GM10266 (cell line): ENCODE measurements around the gene SYT2.
"Not testable (repeated sequence)": the region's sequence is repeated elsewhere in the genome, so short reads cannot be mapped to it uniquely, and the experiment has no call there.

Experiments
- DNase-seq: peaks from one replicate; pipeline ENCODE4 v3.0.0; 2012; ENCODE audit errors: extremely low spot score
- TF ChIP-seq, protein P1 (sequence below): IDR thresholded peaks from 2 replicates; pipeline ENCODE4 v1.5.1; 2012; ENCODE audit warnings: mild to moderate bottlenecking, low read depth; ENCODE audit not compliant: control insufficient read depth, insufficient read depth; ENCODE audit errors: missing control alignments

Gene SYT2

DNA sequence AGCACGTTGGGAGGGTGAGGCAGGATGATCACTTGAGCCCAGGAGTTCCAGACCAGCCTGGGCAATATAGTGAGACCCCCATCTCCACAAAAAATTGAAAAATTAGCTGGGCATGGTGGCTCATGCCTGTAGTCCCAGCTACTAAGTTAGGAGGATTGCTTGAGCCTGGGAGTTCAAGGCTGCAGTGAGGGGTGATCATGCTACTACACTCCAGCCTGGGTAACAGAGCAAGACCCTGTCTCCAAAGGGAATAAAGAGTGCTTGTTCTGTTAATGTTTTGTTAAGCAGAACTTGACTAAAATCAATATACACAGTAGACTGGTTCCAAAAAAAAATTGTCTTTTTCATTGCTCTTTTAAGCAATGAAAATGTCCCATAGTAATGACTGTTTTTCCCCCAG, 146.4 kb downstream of the SYT2 start:
- TF ChIP-seq, protein P1, sequence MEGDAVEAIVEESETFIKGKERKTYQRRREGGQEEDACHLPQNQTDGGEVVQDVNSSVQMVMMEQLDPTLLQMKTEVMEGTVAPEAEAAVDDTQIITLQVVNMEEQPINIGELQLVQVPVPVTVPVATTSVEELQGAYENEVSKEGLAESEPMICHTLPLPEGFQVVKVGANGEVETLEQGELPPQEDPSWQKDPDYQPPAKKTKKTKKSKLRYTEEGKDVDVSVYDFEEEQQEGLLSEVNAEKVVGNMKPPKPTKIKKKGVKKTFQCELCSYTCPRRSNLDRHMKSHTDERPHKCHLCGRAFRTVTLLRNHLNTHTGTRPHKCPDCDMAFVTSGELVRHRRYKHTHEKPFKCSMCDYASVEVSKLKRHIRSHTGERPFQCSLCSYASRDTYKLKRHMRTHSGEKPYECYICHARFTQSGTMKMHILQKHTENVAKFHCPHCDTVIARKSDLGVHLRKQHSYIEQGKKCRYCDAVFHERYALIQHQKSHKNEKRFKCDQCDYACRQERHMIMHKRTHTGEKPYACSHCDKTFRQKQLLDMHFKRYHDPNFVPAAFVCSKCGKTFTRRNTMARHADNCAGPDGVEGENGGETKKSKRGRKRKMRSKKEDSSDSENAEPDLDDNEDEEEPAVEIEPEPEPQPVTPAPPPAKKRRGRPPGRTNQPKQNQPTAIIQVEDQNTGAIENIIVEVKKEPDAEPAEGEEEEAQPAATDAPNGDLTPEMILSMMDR: no peak
- no peak for DNase-seq

- TF ChIP-seq, protein P1: no peak
- DNase-seq: no peak
Observed at GRCh38 chr1:202562444-202563060, 147.7 kb downstream of the SYT2 start.

GRCh38 chr1:202561726-202562443, 148.4 kb downstream of the SYT2 start:
- DNase-seq: no peak
- TF ChIP-seq, protein P1: no peak

GRCh38 chr1:202561240-202561639, 149.0 kb downstream of the SYT2 start:
- TF ChIP-seq, protein P1: no peak
- no peak for DNase-seq

DNA sequence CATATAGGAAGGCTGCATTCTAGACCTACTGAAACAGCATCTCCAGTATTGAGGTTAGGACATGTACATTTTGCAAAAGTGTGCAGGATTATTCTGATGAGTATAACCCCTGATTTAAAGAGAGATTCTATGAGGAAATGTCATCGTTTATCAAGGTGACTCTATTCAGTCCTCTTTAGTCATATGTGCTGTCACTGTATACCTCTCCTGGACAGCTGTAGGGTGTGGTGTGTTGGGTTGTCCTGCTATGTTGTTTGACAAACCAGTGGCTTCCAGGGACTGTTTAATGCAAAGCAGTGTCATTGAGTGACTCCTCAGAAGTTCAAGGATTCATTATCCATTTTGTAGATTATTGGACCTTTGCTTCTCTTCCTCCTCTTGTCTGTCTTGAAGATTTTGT, 152.6 kb downstream of the SYT2 start:
- DNase-seq: not testable (repeated sequence)

GRCh38 chr1:202556037-202556436, 154.2 kb downstream of the SYT2 start:
- not testable (repeated sequence) for DNase-seq

- not testable (repeated sequence) for DNase-seq
Observed at GRCh38 chr1:202554619-202555018, 155.6 kb downstream of the SYT2 start.

GRCh38 chr1:202553560-202554038, 156.7 kb downstream of the SYT2 start:
- no peak for DNase-seq
- TF ChIP-seq, protein P1: no peak

DNA sequence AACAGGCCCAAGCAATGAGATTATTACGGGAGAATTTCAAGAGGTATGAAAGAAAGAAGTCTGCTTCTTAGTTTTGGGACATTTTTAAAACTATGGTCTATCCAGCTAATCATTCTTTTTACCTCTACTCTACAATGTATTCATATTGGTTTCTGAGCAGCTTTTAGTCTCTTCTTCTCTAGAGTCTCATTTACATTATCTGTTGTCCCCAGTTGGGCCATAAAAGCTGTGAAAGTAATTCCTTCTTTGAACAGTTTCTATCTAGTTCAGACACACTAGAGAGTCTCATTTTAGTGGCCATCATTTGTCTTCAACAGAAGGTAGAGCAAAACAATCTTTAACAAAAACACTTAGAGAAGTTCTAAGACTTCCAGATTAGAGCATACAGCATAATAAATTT, 157.2 kb downstream of the SYT2 start:
- not testable (repeated sequence) for DNase-seq

- not testable (repeated sequence) for DNase-seq
Observed at GRCh38 chr1:202552615-202553014, 157.6 kb downstream of the SYT2 start.
